Measurements from ENCODE around the gene PATE2. TPM values are rescaled to one million over a fixed set of nuclear protein-coding genes. Genes with fewer than 3 reads are reported as not detected.

PATE2 gene
- polyA plus RNA-seq, 1 donor (not counting 4 experiments of a cell fraction or from before 2014, with no cell fraction given): not detected

GRCh38 chr11:125745979-125746378 is 32.6 kb downstream of the PATE2 start, which contains the start of gene PATE1:
Gene PATE1, plus strand, starts transcription at chr11:125746279. Its CDS starts 26 bp downstream, at chr11:125746305.
- dilution Hi-C loops (cut with MboI; ENCODE audit: extremely low pct_ligation_motif_present, low sequenced_read_pairs): no loop called here
- Histone ChIP-seq H2AFZ (ENCODE audit: control insufficient read depth, low read length) (no peak within 1 kb of the TSS), H3K4me1 (ENCODE audit: control insufficient read depth, extremely low read depth, insufficient read depth, low read length) (no peaks in the 10 kb centered on the region), H3K79me2 (ENCODE audit: control insufficient read depth, insufficient read depth, low read length) (no peaks in the 10 kb centered on the region), H4K20me1 (ENCODE audit: control insufficient read depth, extremely low read depth, insufficient read depth, low read length) (no peaks in the 10 kb centered on the region), H3K27me3 (ENCODE audit: control insufficient read depth, extremely low read depth, insufficient read depth, low read length) (peaks cover 2% of the 10 kb centered on the region), H3K9me3 (ENCODE audit: control insufficient read depth, low read depth, low read length) (no peaks in the 10 kb centered on the region), H3K36me3 (ENCODE audit: control insufficient read depth in 2 of 2, extremely low read depth in 1 of 2, insufficient read depth in 2 of 2, low read length in 2 of 2) (no peaks in the 10 kb centered on the region), H3K4me3 (ENCODE audit: control insufficient read depth in 2 of 3, extremely low read depth in 1 of 3, insufficient read depth in 2 of 3, low read depth in 1 of 3, low read length in 3 of 3) (no peak within 1 kb of the TSS), H3K4me2 (ENCODE audit: control insufficient read depth, extremely low read depth, insufficient read depth, low read depth, low read length) (no peak within 1 kb of the TSS), H3K9me1 (ENCODE audit: control insufficient read depth, extremely low read depth, insufficient read depth, low read length) (no peaks in the 10 kb centered on the region), H3K27ac (ENCODE audit: control insufficient read depth, insufficient read depth, low read length) (no peak within 1 kb of the TSS), H3K9ac (ENCODE audit: control insufficient read depth, extremely low read depth, insufficient read depth, low read length) (no peak within 1 kb of the TSS)
- DNase-seq (ENCODE audit: low read depth, low spot score): no peak
- FAIRE-seq: no peak
- TF ChIP-seq CTCF (optimal IDR thresholded peaks at IDR 0.05 in 1 of 3, IDR thresholded peaks at IDR 0.05 in 1 of 3, conservative IDR thresholded peaks at IDR 0.05 in 1 of 3; ENCODE audit: extremely low read depth in 1 of 3, insufficient read depth in 2 of 3, low read length in 3 of 3): no peak
- TF ChIP-seq EZH2 (IDR thresholded peaks at IDR 0.05; ENCODE audit: low read length): no peak

- Histone ChIP-seq H3K27ac (ENCODE audit: control insufficient read depth, insufficient read depth, low read length) (no peak overlapping the region), H3K4me2 (ENCODE audit: control insufficient read depth, extremely low read depth, insufficient read depth, low read depth, low read length) (no peak overlapping the region), H3K4me1 (ENCODE audit: control insufficient read depth, extremely low read depth, insufficient read depth, low read length) (no peaks in the 10 kb centered on the region), H4K20me1 (ENCODE audit: control insufficient read depth, extremely low read depth, insufficient read depth, low read length) (no peaks in the 10 kb centered on the region), H3K27me3 (ENCODE audit: control insufficient read depth, extremely low read depth, insufficient read depth, low read length) (peaks cover 2% of the 10 kb centered on the region), H3K4me3 (ENCODE audit: control insufficient read depth in 2 of 3, extremely low read depth in 1 of 3, insufficient read depth in 2 of 3, low read depth in 1 of 3, low read length in 3 of 3) (no peak overlapping the region), H3K9ac (ENCODE audit: control insufficient read depth, extremely low read depth, insufficient read depth, low read length) (no peak overlapping the region), H3K36me3 (ENCODE audit: control insufficient read depth in 2 of 2, extremely low read depth in 1 of 2, insufficient read depth in 2 of 2, low read length in 2 of 2) (no peaks in the 10 kb centered on the region), H3K79me2 (ENCODE audit: control insufficient read depth, insufficient read depth, low read length) (no peaks in the 10 kb centered on the region), H3K9me3 (ENCODE audit: control insufficient read depth, low read depth, low read length) (no peaks in the 10 kb centered on the region), H2AFZ (ENCODE audit: control insufficient read depth, low read length) (no peak overlapping the region), H3K9me1 (ENCODE audit: control insufficient read depth, extremely low read depth, insufficient read depth, low read length) (no peaks in the 10 kb centered on the region)
- dilution Hi-C loops (cut with MboI; ENCODE audit: extremely low pct_ligation_motif_present, low sequenced_read_pairs): no loop called here
- DNase-seq (ENCODE audit: low read depth, low spot score): no peak
- FAIRE-seq: no peak
- TF ChIP-seq CTCF (optimal IDR thresholded peaks at IDR 0.05 in 1 of 3, IDR thresholded peaks at IDR 0.05 in 1 of 3, conservative IDR thresholded peaks at IDR 0.05 in 1 of 3; ENCODE audit: extremely low read depth in 1 of 3, insufficient read depth in 2 of 3, low read length in 3 of 3) (no peak), EZH2 (IDR thresholded peaks at IDR 0.05; ENCODE audit: low read length) (no peak)
These were observed 34.9 kb downstream of the PATE2 start for GRCh38 chr11:125743681-125744080.

Data from keratinocyte (primary cell).